Heart left ventricle (tissue), 13 donors: Measurements from ENCODE around the gene CDH23.
A peak's percentile ranks its signal among the peaks of the same experiment; 100 is the strongest.

ENCODE experiments used
- CTCF ChIP-seq, 12 donors: fragments of 200-600 bp; sonication (generic) in 4 of 12; IDR thresholded peaks; one replicate each; pipeline versions ENCODE4 v1.5.0 to v1.8.0; 2018 to 2022; ENCODE audit warnings: antibody characterized with exemption in 12 of 12, mild to moderate bottlenecking in 5 of 12
- POLR2A ChIP-seq, 2 donors: fragments of 450-650 bp; IDR thresholded peaks; one replicate each; pipeline ENCODE4 v1.6.1; 2017; ENCODE audit warnings: antibody characterized with exemption in 2 of 2, mild to moderate bottlenecking in 2 of 2, moderate library complexity in 2 of 2
- donor health status: ischemic (EF 13 %, LVEDD 7.1; RV severe dilation, severe dysfunction).
- donor health status: DM: no; HTN: yes; CAD: no.
- donor health status: DM: no; HTN: no; CAD: no.
- donor health status: ischemic (EF 25% LVEDD 6.9; RV normal size, moderate dysfunction).
- donor health status: ischemic (EF 25% LVEDD 5.7; RV mildly dilated, moderate dysfunction).
- donor health status: ischemic (EF 35%, LVEDD 5.7; RV mildly dilated, moderate dysfunction).
- donor health status: nonischemic (EF 11% LVEDD 7.7; RV severe dilation, severe dysfunction).
- donor health status: DM: yes; HTN: yes; CAD: no.
- donor health status: PGD.
- donor health status: ischemic (EF 29% LVEDD 5.4; RV normal size, mild dysfunction).
- donor health status: nonischemic (EF 23%, LVEDD 6.1; RV moderate dilation, normal function).

DNA sequence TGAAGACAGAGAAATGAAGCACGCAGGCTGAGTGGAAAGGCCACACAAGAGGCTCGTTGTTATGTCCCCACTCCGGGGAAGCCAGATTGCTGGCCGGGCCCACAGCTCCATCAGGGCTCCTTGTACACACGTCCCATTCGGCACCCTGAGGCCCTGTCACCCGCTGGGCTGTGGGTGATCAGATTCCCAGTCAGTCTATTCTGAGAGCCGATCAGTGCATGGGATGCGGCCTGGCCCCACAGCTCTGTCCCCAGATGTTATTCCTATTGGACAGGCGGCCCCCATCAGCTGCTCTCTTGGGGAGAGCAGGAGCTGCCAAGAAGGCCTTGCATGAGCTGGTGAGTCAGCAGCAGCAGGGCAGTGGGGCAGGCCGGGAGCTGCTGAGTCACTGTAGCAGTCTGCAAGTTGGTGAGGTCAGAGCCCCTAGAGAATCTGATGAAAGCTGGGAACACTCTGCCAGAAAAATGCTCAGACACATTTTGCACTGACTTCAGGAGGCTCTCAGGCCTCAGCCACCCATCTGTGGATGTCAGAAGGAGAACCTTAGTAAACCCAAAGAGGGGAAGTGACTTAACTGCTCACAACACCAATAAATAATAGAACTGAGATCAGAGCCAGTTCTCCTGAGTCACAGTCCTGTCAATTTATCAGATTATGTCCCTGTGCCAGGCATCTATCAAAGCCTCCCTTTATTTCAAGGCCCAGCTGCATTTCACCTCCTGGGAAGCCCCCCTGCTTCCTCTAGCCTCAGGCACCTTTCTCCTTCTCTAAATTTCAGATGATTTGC, 463.7 kb downstream of the CDH23 start:
- TF ChIP-seq POLR2A (IDR thresholded peaks at IDR 0.05) (peak in 1 of 2 donors; percentile 43), CTCF (IDR thresholded peaks at IDR 0.05) (no peak)
